ENCODE results near the gene EXOSC10. TPM values are rescaled to one million over a fixed set of nuclear protein-coding genes. Genes with fewer than 3 reads are reported as not detected.
"Not testable (repeated sequence)": the region's sequence is repeated elsewhere in the genome, so short reads cannot be mapped to it uniquely, and the experiment has no call there.

The EXOSC10 gene
- total RNA-seq, 2 donors from 2014 or later = 48.0 to 55.2 TPM

DNA sequence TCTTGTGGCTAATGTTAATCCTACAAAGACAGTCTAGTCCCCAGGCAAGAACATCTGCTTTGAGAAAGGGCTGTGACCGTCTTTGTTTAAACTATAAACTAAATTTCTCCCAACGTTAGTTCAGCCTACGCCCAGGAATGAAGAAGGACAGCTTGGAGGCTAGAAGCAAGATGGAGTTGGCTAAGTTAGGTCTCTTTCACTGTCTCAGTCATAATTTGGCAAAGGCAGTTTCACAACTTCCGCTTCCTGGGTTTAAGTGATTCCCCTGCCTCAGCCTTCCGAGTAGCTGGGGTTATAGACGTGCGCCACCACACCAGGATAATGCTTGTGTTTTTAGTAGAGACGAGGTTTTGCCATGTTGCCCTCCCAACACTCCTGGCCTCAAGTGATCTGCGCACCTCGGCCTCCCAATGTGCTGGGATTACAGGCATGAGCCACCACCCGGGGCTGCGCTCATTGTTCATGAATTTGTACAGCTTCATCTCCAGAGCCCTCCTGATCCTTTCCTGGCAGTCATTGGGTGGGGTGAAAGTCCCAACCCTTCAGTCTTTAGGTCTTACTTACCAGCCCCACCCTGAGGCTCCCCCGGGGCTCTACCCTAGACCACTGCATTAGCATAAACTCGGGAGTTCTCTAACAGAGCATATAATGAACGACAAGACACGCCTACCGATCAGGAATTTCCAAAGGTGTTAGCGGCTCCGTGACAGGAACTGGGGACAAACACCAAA lies 47.7 kb downstream of the EXOSC10 start:
- intact Hi-C loops (cut with DNase I) = no loop called here

DNA sequence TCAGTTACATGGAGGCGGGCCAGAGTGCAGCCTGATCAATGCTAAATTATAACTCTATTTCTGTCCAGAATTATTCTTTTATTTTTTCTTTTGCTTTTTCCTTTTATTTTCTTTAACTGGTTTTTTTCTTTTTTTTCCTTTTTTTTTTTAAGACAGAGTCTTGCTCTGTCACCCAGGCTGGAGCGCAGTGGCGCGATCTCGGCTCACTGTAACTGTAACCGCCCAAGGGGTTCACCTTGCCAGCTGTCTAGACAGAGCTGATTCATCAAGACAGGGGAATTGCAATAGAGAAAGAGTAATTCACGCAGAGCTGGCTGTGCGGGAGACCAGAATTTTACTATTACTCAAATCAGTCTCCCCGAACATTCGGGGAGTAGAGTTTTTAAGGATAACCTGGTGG lies 48.5 kb downstream of the EXOSC10 start:
- H3K27me3 ChIP-seq; H3K4me1 ChIP-seq; H3K36me3 ChIP-seq; H3K9ac ChIP-seq (ENCODE audit: low read depth in 2 of 2, low read length in 2 of 2); H3K4me3 ChIP-seq; H3K9me3 ChIP-seq; H3K27ac ChIP-seq; intact Hi-C loops (cut with DNase I); DNase-seq: not testable (repeated sequence)

More for the DNA sequence above, 47.7 kb downstream of the EXOSC10 start:
- no peak overlapping the region for H3K9ac ChIP-seq (ENCODE audit: low read depth in 2 of 2, low read length in 2 of 2)
- H3K4me1 ChIP-seq = no peaks in the 10 kb centered on the region
- TF ChIP-seq, protein P1, sequence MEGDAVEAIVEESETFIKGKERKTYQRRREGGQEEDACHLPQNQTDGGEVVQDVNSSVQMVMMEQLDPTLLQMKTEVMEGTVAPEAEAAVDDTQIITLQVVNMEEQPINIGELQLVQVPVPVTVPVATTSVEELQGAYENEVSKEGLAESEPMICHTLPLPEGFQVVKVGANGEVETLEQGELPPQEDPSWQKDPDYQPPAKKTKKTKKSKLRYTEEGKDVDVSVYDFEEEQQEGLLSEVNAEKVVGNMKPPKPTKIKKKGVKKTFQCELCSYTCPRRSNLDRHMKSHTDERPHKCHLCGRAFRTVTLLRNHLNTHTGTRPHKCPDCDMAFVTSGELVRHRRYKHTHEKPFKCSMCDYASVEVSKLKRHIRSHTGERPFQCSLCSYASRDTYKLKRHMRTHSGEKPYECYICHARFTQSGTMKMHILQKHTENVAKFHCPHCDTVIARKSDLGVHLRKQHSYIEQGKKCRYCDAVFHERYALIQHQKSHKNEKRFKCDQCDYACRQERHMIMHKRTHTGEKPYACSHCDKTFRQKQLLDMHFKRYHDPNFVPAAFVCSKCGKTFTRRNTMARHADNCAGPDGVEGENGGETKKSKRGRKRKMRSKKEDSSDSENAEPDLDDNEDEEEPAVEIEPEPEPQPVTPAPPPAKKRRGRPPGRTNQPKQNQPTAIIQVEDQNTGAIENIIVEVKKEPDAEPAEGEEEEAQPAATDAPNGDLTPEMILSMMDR (IDR thresholded peaks at IDR 0.05) = no peak
- no peaks in the 10 kb centered on the region for H3K27me3 ChIP-seq
- no peak overlapping the region for H3K27ac ChIP-seq
- H3K4me3 ChIP-seq = no peak overlapping the region
- no peak for DNase-seq
- H3K9me3 ChIP-seq = no peaks in the 10 kb centered on the region
- H3K36me3 ChIP-seq = no peaks in the 10 kb centered on the region

DNA sequence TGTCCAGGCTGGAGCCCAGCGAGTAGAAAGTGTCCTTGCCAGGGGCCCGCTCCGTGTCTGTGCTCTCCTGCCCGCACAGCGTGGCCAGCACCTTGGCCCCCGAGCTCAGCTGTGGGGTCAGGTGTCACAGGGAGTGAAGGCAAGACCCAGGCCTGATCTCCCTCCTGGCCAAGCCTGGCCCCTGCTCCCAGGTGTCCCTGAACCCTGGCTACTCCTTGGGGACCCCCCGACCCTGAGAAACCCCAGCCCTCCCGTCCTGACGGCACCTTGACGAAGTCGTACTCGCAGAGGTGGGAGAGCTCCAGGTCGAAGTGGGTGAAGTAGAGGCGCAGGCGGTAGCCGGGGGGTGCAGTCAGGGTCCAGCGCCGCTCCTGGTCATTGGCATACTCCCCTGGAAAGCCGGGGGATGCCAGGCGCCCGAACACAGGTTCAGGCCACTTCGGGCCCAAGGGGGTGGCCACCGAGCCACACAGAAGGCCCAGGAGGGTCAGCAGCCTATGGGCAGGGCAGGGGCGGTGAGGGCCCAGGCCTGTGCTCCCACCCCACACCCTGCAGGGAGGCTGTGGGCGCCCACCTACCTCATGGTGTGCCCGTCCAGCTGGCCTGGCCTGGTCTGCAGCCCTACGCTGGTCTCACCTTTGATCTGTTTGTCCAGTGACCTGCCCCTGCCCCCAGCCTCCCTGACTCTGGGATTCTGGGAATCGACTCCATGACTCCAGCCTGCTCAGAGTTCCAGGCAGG lies 52.9 kb downstream of the EXOSC10 start, which contains the start of gene MASP2:
TSS of gene MASP2 (minus strand) at position 615 of the 741 bp plus-strand sequence. CDS start at position 583, 32 bp downstream.
- Histone ChIP-seq H3K9me3 (no peaks in the 10 kb centered on the region), H3K4me3 (no peak within 1 kb of the TSS), H3K9ac (ENCODE audit: low read depth in 2 of 2, low read length in 2 of 2) (no peak within 1 kb of the TSS), H3K36me3 (no peaks in the 10 kb centered on the region), H3K27ac (no peak within 1 kb of the TSS), H3K27me3 (no peaks in the 10 kb centered on the region), H3K4me1 (no peaks in the 10 kb centered on the region)
- DNase-seq = no peak
- TF ChIP-seq, protein P1 (IDR thresholded peaks at IDR 0.05) = no peak
- intact Hi-C loops (cut with DNase I) = no loop called here

DNA sequence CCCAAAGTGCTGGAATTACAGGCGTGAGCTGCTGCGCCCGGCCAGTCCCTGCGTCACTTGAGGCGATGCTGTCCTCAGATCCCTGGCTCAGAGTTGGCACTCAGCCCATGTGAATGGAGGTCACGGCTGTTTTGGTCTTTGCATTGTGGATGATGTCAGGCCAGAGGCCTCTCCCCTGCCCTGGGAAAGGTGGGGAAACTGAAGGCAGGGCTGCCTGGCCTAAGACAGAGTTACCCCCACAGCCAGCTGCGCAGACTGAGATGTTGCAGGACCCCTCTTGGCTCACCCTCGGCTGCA lies 53.5 kb downstream of the EXOSC10 start:
- no peaks in the 10 kb centered on the region for H3K27me3 ChIP-seq
- intact Hi-C loops (cut with DNase I) = no loop called here
- no peaks in the 10 kb centered on the region for H3K36me3 ChIP-seq
- H3K9me3 ChIP-seq = no peaks in the 10 kb centered on the region
- DNase-seq = no peak
- TF ChIP-seq, protein P1 (IDR thresholded peaks at IDR 0.05) = no peak
- H3K9ac ChIP-seq (ENCODE audit: low read depth in 2 of 2, low read length in 2 of 2) = no peak overlapping the region
- no peak overlapping the region for H3K4me3 ChIP-seq
- H3K27ac ChIP-seq = no peak overlapping the region
- H3K4me1 ChIP-seq = no peaks in the 10 kb centered on the region

DNA sequence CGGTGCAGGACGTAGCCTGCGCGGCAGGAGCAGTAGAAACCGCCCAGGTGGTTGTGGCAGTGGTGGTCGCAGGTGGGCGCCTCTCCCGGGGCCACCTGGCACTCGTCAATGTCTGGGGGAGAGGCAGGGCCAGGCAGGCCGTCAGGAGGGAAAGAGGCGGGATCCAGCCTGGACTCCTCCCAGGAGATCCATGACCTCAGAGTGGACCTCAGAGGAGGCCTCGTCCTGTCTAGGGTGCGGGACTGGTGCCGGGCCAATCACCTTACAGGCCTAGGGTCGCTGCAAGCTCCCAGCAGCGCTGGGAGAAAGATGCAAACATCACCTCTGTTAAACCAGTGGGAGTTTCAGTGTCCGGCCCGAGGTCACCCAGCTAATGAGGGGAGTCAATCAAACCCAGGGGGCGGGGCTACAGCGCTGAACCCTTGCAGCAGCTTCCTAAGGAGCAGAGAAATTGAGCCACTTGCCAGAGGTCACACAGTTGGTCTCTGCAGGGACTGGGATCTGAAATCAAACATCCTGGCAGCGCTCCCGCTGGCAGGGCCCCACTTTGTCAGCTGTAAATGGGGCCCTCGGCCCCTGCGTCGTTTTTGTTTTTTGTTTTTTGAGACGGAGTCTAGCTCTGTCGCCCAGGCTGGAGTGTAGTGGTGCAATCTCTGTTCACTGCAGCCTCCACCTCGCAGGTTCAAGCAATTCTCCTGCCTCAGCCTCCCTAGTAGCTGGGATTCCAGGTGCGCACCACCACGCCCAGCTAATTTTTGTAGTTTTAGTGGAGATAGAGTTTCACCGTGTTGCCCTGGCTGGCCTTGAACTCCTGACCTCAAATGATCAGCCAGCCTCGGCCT lies 54.0 kb downstream of the EXOSC10 start:
- intact Hi-C loops (cut with DNase I) = no loop called here

More for the DNA sequence above, 54.0 kb downstream of the EXOSC10 start:
- Histone ChIP-seq H3K4me1 (no peaks in the 10 kb centered on the region), H3K9ac (ENCODE audit: low read depth in 2 of 2, low read length in 2 of 2) (no peak overlapping the region), H3K4me3 (no peak overlapping the region), H3K27ac (no peak overlapping the region), H3K9me3 (no peaks in the 10 kb centered on the region), H3K36me3 (no peaks in the 10 kb centered on the region), H3K27me3 (no peaks in the 10 kb centered on the region)
- TF ChIP-seq, protein P1 (IDR thresholded peaks at IDR 0.05) = no peak
- no peak for DNase-seq
